22Rv1 (cell line): ENCODE measurements around the gene KHDRBS1.

Experiments used
- CTCF ChIP-seq: fragments of 450-650 bp; IDR thresholded peaks from 2 replicates; pipeline ENCODE4 v1.5.1; 2017; ENCODE audit warnings: mild to moderate bottlenecking
- ZFX ChIP-seq: fragments of 450-650 bp; IDR thresholded peaks from 2 replicates; pipeline ENCODE4 v1.6.1; 2017; ENCODE audit warnings: antibody characterized with exemption, borderline replicate concordance

- no peak for TF ChIP-seq CTCF
- no peak for TF ChIP-seq ZFX
Observed at GRCh38 chr1:32010246-32010645, 3.4 kb upstream of the KHDRBS1 start.
